ENCODE measurements around the gene CCDC88C.
A peak's percentile ranks its signal among the peaks of the same experiment; 100 is the strongest.

CCDC88C gene

GRCh38 chr14:91402771-91403600 is 14.6 kb downstream of the CCDC88C start:
- in situ Hi-C loops (cut with HindIII; ENCODE audit: low sequenced_read_pairs): no loop called here
- no peak overlapping the region for H3K4me3 ChIP-seq (ENCODE audit: low read depth, low read length)
- no peak for DNase-seq (ENCODE audit: low read depth)

GRCh38 chr14:91402348-91402747 is 15.3 kb downstream of the CCDC88C start:
- H3K4me3 ChIP-seq (ENCODE audit: low read depth, low read length): no peak overlapping the region
- DNase-seq (ENCODE audit: low read depth): no peak
- in situ Hi-C loops (cut with HindIII; ENCODE audit: low sequenced_read_pairs): no loop called here
- TF ChIP-seq CTCF (IDR thresholded peaks at IDR 0.05; ENCODE audit: low read depth, low read length, missing control alignments): no peak

More at GRCh38 chr14:91402771-91403600, 14.6 kb downstream of the CCDC88C start:
- TF ChIP-seq CTCF (IDR thresholded peaks at IDR 0.05; ENCODE audit: low read depth, low read length, missing control alignments): no peak

GRCh38 chr14:91401751-91402150 is 15.9 kb downstream of the CCDC88C start:
- TF ChIP-seq CTCF (IDR thresholded peaks at IDR 0.05; ENCODE audit: low read depth, low read length, missing control alignments): no peak
- no peak overlapping the region for H3K4me3 ChIP-seq (ENCODE audit: low read depth, low read length)
- in situ Hi-C loops (cut with HindIII; ENCODE audit: low sequenced_read_pairs): no loop called here
- no peak for DNase-seq (ENCODE audit: low read depth)

GRCh38 chr14:91400696-91401095 is 16.9 kb downstream of the CCDC88C start:
- H3K4me3 ChIP-seq (ENCODE audit: low read depth, low read length): no peak overlapping the region
- DNase-seq (ENCODE audit: low read depth): peak; percentile 26
- TF ChIP-seq CTCF (IDR thresholded peaks at IDR 0.05; ENCODE audit: low read depth, low read length, missing control alignments): no peak
- in situ Hi-C loops (cut with HindIII; ENCODE audit: low sequenced_read_pairs): no loop called here

- in situ Hi-C loops (cut with HindIII; ENCODE audit: low sequenced_read_pairs): loop anchor here (5.0 kb wide), 1 partner anchor 73 kb away; no protein-coding TSS in a partner anchor
- DNase-seq (ENCODE audit: low read depth): no peak
- H3K4me3 ChIP-seq (ENCODE audit: low read depth, low read length): no peak overlapping the region
- TF ChIP-seq CTCF (IDR thresholded peaks at IDR 0.05; ENCODE audit: low read depth, low read length, missing control alignments): no peak
Measured at GRCh38 chr14:91399868-91400640, 17.6 kb downstream of the CCDC88C start.

- in situ Hi-C loops (cut with HindIII; ENCODE audit: low sequenced_read_pairs): loop anchor here (5.0 kb wide), 1 partner anchor 71 kb away; no protein-coding TSS in a partner anchor
- DNase-seq (ENCODE audit: low read depth): no peak
- no peak for TF ChIP-seq CTCF (IDR thresholded peaks at IDR 0.05; ENCODE audit: low read depth, low read length, missing control alignments)
- no peak overlapping the region for H3K4me3 ChIP-seq (ENCODE audit: low read depth, low read length)
Measured at GRCh38 chr14:91398707-91399106, 18.9 kb downstream of the CCDC88C start.
